Amniotic epithelial cell (primary cell): ENCODE measurements around the gene SNRPA1.

Experiments used
- DNase-seq: peaks from one replicate; pipeline ENCODE4 v3.0.0-alpha.2; 2010; ENCODE audit warnings: low read depth

SNRPA1 gene

DNA sequence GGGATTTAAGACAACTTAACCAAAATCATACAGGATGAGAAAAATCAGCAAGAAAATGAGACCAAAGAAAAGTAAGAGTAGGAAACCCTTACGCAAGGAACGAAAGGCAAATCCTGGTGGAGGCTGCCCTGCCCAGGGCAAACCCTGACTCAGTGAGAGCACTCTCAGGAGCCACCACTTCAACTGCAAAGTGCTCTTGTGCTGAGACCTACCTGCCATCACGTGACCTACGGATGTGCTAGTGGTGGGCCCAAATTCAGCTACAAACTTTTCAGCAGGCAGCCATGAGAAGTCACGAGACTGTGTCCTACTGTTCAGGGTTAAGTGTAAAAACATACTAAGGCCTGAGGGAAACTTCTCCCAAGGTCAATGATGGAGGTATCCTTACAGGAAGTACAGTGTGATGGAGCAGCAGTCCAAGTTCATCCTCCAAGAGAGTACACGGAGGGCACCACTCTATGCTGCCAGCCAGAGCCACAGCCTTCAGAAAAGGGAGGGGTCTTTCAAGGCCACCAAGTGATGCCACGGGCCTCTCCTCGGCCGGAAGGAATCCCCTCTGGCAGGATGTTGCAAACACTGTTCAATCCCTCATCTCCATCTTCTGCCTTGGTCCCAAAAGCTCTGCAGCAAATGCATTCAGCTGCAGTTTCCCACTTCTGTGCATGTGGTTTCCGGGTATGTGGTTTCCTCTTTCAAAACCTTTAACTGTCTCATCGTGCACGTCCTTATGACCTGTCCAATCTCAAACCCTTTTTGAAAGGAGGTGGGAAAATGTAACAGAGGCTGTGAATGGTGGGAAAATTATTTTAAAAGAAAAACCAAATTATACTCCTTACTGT is 52.7 kb downstream of the SNRPA1 start:
- DNase-seq = peak; percentile 75

DNA sequence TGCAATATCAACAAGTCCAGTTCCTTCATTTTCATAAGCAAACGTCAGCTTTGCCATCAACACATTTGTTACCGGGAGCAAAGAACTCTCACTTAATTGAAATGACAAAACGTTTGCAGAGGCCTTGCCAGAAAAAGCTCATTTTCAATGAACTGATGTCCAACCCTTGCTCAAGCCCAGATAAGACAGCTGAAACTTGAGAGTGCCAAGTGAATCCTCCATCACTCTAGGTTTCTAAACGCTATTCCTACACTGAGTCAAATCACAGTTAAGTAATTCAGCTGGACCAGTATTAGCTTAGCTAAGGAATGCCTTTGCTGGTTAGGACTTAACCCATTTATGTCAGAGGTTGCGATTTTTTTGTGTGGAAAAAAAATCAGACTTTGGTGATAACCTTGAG is 54.7 kb downstream of the SNRPA1 start:
- DNase-seq = peak; percentile 94

DNA sequence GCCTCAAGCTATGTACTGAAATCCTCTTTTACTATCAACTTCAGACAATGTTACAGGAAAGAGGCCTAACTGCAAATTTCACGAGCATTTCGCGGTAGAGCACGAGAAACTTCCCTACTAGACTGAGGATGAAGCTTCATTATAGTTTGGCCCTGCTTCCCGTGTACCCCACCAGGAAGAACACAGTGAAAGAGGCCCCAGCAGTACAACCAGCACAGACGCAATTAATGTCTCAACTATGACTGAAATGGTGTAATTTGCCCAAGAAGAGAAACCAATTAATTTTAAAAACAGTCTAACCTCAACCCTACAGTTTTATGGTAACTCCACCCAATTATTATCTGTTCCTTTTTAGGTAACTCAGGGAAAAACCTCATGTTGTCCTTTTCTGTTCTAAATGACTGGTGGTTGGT is 55.3 kb downstream of the SNRPA1 start:
- no peak for DNase-seq

DNA sequence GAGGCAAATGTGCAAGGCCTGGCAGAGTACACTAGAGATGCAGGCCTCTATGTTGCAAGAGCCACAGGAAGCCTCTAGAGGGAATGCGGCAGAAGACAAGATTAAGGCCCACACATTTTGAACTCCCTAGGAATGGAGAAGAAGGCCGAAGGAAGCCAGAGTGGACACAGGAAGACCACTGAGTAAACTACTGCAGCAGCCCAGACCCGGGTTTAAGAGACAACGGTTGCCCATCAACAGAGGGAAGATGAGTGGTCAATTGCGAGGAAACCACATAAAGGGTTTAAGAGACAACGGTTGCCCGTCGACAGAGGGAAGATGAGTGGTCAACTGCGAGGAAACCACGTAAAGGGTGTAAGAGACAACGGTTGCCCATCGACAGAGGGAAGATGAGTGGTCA is 57.8 kb downstream of the SNRPA1 start:
- peak; percentile 70 for DNase-seq

DNA sequence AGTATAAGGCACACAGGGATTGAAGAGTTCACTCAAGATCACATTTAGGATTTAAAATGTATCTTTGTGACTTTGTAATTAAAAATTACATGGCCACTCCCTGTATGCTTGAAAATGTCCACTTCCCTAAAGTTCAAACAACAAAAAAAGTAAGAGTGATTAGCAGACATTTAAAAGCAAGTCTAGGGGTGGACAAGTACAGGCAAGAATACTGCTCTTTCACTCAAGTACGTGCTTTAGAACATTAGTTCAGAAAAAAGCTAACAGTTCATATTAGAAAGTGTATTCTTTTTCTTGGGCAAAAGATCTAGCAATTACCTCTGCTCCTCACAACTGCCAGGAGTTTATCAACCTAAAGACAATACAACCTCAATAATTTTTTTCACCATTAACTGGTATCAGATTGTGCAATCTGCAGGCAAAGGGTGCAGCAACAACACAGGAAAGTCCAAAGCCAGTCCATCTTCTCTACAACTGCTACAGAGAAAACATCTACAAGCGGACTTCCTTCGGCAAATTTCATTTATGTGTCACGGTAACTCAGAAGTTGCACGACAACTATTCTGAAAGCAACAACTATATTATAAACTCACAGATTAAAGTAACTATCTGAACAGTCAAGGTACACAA is 61.3 kb downstream of the SNRPA1 start:
- DNase-seq = no peak

DNA sequence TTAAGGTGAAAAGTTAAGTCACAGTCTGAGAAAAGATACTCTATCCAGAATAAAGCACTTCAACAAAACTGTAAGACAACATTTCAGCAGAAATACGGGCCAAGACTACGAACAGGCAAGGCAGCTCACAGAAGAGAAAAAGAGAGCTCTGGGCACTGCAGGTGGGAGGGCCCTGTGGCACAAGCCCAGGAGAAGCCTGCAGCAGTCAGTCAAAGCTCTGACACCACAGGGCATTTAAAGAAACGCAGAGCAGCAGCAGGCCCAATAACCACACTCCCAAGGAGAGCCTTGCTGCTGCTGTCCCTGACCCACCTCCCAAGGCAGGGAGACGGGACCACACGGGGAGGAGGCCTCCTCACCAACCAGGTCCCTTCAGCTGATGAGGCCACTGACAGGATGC is 62.4 kb downstream of the SNRPA1 start:
- no peak for DNase-seq
